Measurements from ENCODE around the gene WDFY1. TPM values are rescaled to one million over a fixed set of nuclear protein-coding genes. Genes with fewer than 3 reads are reported as not detected.

The WDFY1 gene
- total RNA-seq, 1 donor from 2014 or later: 61.9 TPM

- H3K27ac Mint-ChIP-seq (ENCODE audit: unreplicated experiment): no peak overlapping the region
- peaks cover 7% of the 10 kb centered on the region for H3K4me1 Mint-ChIP-seq (ENCODE audit: unreplicated experiment)
- TF ChIP-seq CTCF (IDR thresholded peaks at IDR 0.05): no peak
- no peaks in the 10 kb centered on the region for H3K27me3 Mint-ChIP-seq (ENCODE audit: unreplicated experiment)
- no peak for DNase-seq (ENCODE audit: extremely low spot score, unreplicated experiment)
- H3K36me3 Mint-ChIP-seq (ENCODE audit: unreplicated experiment): no peaks in the 10 kb centered on the region
- no peak overlapping the region for H3K4me3 Mint-ChIP-seq (ENCODE audit: unreplicated experiment)
- no peaks in the 10 kb centered on the region for H3K9me3 Mint-ChIP-seq (ENCODE audit: unreplicated experiment)
These were observed 103.5 kb downstream of the WDFY1 start for GRCh38 chr2:223841436-223842190.

- Mint-ChIP-seq H3K27ac (ENCODE audit: unreplicated experiment) (peak within 1 kb of the TSS; percentile 18), H3K4me1 (ENCODE audit: unreplicated experiment) (peaks cover 10% of the 10 kb centered on the region), H3K9me3 (ENCODE audit: unreplicated experiment) (no peaks in the 10 kb centered on the region), H3K27me3 (ENCODE audit: unreplicated experiment) (no peaks in the 10 kb centered on the region), H3K36me3 (ENCODE audit: unreplicated experiment) (no peaks in the 10 kb centered on the region), H3K4me3 (ENCODE audit: unreplicated experiment) (peak within 1 kb of the TSS; percentile 89)
- DNase-seq (ENCODE audit: extremely low spot score, unreplicated experiment): peak; percentile 86
- TF ChIP-seq CTCF (IDR thresholded peaks at IDR 0.05): no peak
These were observed 107.7 kb downstream of the WDFY1 start, which contains the start of gene AP1S3 for GRCh38 chr2:223837287-223838061. AP1S3 (minus strand) TSS chr2:223837582; CDS start chr2:223837450, 132 bp downstream.

- peaks cover 10% of the 10 kb centered on the region for H3K4me1 Mint-ChIP-seq (ENCODE audit: unreplicated experiment)
- no peaks in the 10 kb centered on the region for H3K9me3 Mint-ChIP-seq (ENCODE audit: unreplicated experiment)
- no peak overlapping the region for H3K27ac Mint-ChIP-seq (ENCODE audit: unreplicated experiment)
- no peak for DNase-seq (ENCODE audit: extremely low spot score, unreplicated experiment)
- H3K27me3 Mint-ChIP-seq (ENCODE audit: unreplicated experiment): no peaks in the 10 kb centered on the region
- no peak for TF ChIP-seq CTCF (IDR thresholded peaks at IDR 0.05)
- peak overlapping the region; percentile 89 for H3K4me3 Mint-ChIP-seq (ENCODE audit: unreplicated experiment)
- no peaks in the 10 kb centered on the region for H3K36me3 Mint-ChIP-seq (ENCODE audit: unreplicated experiment)
These were observed 109.2 kb downstream of the WDFY1 start for GRCh38 chr2:223835701-223836532.

GRCh38 chr2:223834431-223834830, 110.7 kb downstream of the WDFY1 start:
- H3K27ac Mint-ChIP-seq (ENCODE audit: unreplicated experiment): no peak overlapping the region
- no peaks in the 10 kb centered on the region for H3K27me3 Mint-ChIP-seq (ENCODE audit: unreplicated experiment)
- peaks cover 10% of the 10 kb centered on the region for H3K4me1 Mint-ChIP-seq (ENCODE audit: unreplicated experiment)
- no peak for DNase-seq (ENCODE audit: extremely low spot score, unreplicated experiment)
- H3K4me3 Mint-ChIP-seq (ENCODE audit: unreplicated experiment): no peak overlapping the region
- H3K9me3 Mint-ChIP-seq (ENCODE audit: unreplicated experiment): no peaks in the 10 kb centered on the region
- TF ChIP-seq CTCF (IDR thresholded peaks at IDR 0.05): no peak
- H3K36me3 Mint-ChIP-seq (ENCODE audit: unreplicated experiment): no peaks in the 10 kb centered on the region

Measured in osteocyte (in vitro differentiated cells).